Motor neuron (in vitro differentiated cells): ENCODE measurements around the gene SYTL1. TPM values are rescaled to one million over a fixed set of nuclear protein-coding genes. Genes with fewer than 3 reads are reported as not detected.
A peak's percentile ranks its signal among the peaks of the same experiment; 100 is the strongest.

Experiments used
- ATAC-seq, 8 experiments: fragments of 200-7000 bp; cut with Tn5 transposase; replicated peaks in 6 of 8; 2 replicates each; pipeline ENCODE4 v1.8.0; 2021; ENCODE audit warnings: mild to moderate bottlenecking in 8 of 8, moderate library complexity in 8 of 8
- H3K27ac ChIP-seq, 2 donors: fragments of 250-450 bp; sonication (Bioruptor Pico); 2 replicates each; pipeline ENCODE4 v1.9.0; 2021; ENCODE audit warnings: antibody characterized with exemption in 2 of 2, mild to moderate bottlenecking in 2 of 2, moderate library complexity in 1 of 2
- H3K4me1 ChIP-seq, 2 donors: fragments of 250-450 bp; sonication (Bioruptor Pico); replicated peaks in 1 of 2; 2 replicates each; pipeline ENCODE4 v1.6.1; 2021; ENCODE audit warnings: antibody characterized with exemption in 2 of 2, mild to moderate bottlenecking in 2 of 2, moderate library complexity in 1 of 2
- H3K4me3 ChIP-seq, 5 donors: fragments of 250-450 bp; sonication (Bioruptor Pico); 2 replicates each; pipeline ENCODE4 v1.9.0; 2021; ENCODE audit warnings: antibody characterized with exemption in 5 of 5, mild to moderate bottlenecking in 5 of 5, moderate library complexity in 4 of 5
- WGBS, 10 experiments: fragments of 450-650 bp; shearing (Covaris generic); methylation state at CpG; one replicate each; pipeline ENCODE4 v1.0.0; 2022; 5-methylcytosine and 5-hydroxymethylcytosine counted together
- in situ Hi-C, 9 experiments: fragments of 400-800 bp; cut with MboI; loops; one replicate each; pipeline ENCODE4 v1.15.0; 2021; ENCODE audit warnings: low sequenced_read_pairs in 9 of 9, low pct_unique_long_range_greater_than_20kb in 2 of 9; ENCODE audit not compliant: unreplicated experiment in 9 of 9
- total RNA-seq, 8 experiments: library from RNA; unstranded; fragments of 300-600 nt; gene quantifications; 2 replicates each; pipeline versions ENCODE4 v1.2.3 to v1.2.4, GENCODE V29; 2022

Gene SYTL1
- total RNA-seq, 8 experiments from 2014 or later, result 1.2 to 21.5 (median 3.2) TPM

GRCh38 chr1:27353629-27354028, 11.8 kb downstream of the SYTL1 start:
- in situ Hi-C loops, result no loop called here
- H3K4me1 ChIP-seq, result peaks cover 5 to 25% of the 10 kb centered on the region in 2 donors
- no peak for ATAC-seq
- H3K27ac ChIP-seq, result no peak overlapping the region
- WGBS, 10 experiments, result 86% methylated on average over 1 of the region's 3 CpGs; no CpG with 5 or more reads in 9 of the 10 experiments
- H3K4me3 ChIP-seq, result no peak overlapping the region

DNA sequence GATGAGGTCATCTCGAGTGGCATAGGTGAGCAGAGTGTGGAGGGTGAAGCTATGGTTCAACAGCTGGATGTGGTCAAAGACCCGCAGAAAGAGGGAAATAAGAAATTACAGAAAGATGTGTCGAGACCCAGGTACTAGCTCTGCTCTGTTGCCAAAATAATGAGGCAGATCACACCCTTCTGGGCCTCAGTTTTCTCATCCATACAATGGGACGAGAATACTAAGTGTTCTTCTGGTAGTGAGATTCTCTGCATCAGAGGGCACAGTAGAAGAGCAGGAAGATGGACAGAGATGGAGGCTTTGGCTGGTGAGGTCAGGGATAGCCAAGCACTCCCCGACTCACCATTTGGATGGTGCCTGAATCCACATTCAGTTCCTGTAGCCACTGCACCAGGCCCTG, 13.9 kb downstream of the SYTL1 start:
- H3K27ac ChIP-seq, result no peak overlapping the region
- ATAC-seq, result no peak
- in situ Hi-C loops, result no loop called here
- peaks cover 7 to 18% of the 10 kb centered on the region in 2 donors for H3K4me1 ChIP-seq
- WGBS, 10 experiments, result 40 to 100% (median 94%) methylated on average over 1 to 5 of the region's 5 CpGs; no CpG with 5 or more reads in 4 of the 10 experiments
- H3K4me3 ChIP-seq, result no peak overlapping the region

DNA sequence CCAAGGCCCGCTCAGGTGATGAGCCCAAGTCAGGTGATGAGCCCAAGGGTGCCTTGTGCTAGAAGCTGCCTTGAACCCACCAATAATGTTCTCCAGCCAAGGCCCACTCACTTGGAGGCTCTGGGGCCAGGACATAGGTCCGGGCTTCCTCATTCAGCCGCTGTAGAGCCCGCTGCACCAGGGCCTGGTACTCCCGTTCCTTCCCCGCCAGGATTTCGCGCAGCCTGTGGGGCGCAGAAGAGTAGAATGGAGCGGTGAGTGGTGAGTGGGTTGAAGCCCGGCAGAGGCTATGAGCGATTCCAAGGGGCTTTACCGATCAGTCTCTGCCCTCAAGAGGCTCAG, 14.4 kb downstream of the SYTL1 start:
- Histone ChIP-seq H3K4me1 (peaks cover 5 to 14% of the 10 kb centered on the region in 2 donors), H3K27ac (no peak overlapping the region), H3K4me3 (no peak overlapping the region)
- in situ Hi-C loops, result no loop called here
- ATAC-seq, result no peak
- WGBS, 10 experiments, result 80 to 100% (median 94%) methylated on average over 1 to 7 of the region's 13 CpGs; no CpG with 5 or more reads in 5 of the 10 experiments

GRCh38 chr1:27356619-27357280, 14.9 kb downstream of the SYTL1 start:
- in situ Hi-C loops, result no loop called here
- WGBS, 10 experiments, result 88 to 100% (median 100%) methylated on average over 1 to 3 of the region's 37 CpGs; no CpG with 5 or more reads in 7 of the 10 experiments
- no peak overlapping the region for H3K27ac ChIP-seq
- H3K4me1 ChIP-seq, result peaks cover 3 to 10% of the 10 kb centered on the region in 2 donors
- peak in 2 of 8 experiments; percentile 74 to 79 for ATAC-seq
- H3K4me3 ChIP-seq, result no peak overlapping the region

DNA sequence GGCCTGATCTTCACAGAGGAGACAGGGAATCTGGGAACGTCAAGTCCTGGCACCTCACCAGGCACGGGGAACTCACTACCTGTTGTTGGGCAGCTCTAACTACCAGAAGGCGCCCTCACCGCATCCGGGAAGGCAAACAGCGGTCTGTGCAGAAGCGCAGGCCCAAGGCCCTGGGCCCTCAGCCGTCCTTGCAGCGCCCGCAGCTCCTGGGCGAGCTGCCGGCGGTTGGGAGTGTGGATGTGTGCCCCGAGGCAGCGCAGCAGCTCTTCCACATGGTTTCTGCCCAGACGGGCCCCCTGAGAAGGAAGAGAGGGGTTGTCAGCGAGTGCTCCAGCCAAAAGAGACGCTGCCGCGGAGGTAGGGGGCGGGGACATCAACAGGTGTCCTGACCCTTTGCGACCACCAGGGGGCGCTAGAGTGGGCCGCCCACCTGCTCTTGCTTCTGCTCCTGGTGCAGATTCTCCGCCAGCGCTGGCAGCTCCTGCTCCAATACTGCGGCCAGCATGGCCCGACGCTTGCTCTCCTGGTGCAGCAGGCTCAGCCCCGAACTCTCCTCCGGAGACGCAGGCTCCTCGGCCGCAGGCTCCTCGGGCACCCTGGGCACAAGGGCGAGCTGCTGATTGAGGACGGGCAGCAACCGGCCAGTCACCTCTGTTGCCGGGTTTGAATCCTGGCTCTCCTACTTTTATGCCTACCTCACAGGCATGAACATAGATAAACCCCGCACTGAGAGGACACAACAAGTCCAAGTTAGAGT, 15.6 kb downstream of the SYTL1 start:
- Histone ChIP-seq H3K27ac (no peak overlapping the region), H3K4me1 (peaks cover 3 to 10% of the 10 kb centered on the region in 2 donors), H3K4me3 (no peak overlapping the region)
- WGBS, 10 experiments, result 7 to 92% (median 34%) methylated on average over 2 to 27 of the region's 40 CpGs; no CpG with 5 or more reads in 4 of the 10 experiments
- ATAC-seq, result peak in 7 of 8 experiments; percentile 10 to 74 (median 43)
- in situ Hi-C loops, result no loop called here

- 80 to 93% (median 88%) methylated on average over 1 to 15 of the region's 21 CpGs; no CpG with 5 or more reads in 6 of the 10 experiments for WGBS, 10 experiments
- Histone ChIP-seq H3K4me1 (peaks cover 3 to 10% of the 10 kb centered on the region in 2 donors), H3K27ac (no peak overlapping the region), H3K4me3 (no peak overlapping the region)
- in situ Hi-C loops, result no loop called here
- no peak for ATAC-seq
These were observed 16.5 kb downstream of the SYTL1 start for GRCh38 chr1:27358038-27358927.

- in situ Hi-C loops, result no loop called here
- ATAC-seq, result no peak
- WGBS, 10 experiments, result 80 to 100% (median 97%) methylated on average over 1 to 5 of the region's 5 CpGs; no CpG with 5 or more reads in 3 of the 10 experiments
These were observed 17.1 kb downstream of the SYTL1 start for GRCh38 chr1:27358928-27359313.

GRCh38 chr1:27359822-27360158, 18.0 kb downstream of the SYTL1 start:
- peaks cover 4 to 13% of the 10 kb centered on the region in 2 donors for H3K4me1 ChIP-seq

More at GRCh38 chr1:27358928-27359313, 17.1 kb downstream of the SYTL1 start:
- H3K27ac ChIP-seq, result no peak overlapping the region
- peaks cover 3 to 10% of the 10 kb centered on the region in 2 donors for H3K4me1 ChIP-seq
- no peak overlapping the region for H3K4me3 ChIP-seq

DNA sequence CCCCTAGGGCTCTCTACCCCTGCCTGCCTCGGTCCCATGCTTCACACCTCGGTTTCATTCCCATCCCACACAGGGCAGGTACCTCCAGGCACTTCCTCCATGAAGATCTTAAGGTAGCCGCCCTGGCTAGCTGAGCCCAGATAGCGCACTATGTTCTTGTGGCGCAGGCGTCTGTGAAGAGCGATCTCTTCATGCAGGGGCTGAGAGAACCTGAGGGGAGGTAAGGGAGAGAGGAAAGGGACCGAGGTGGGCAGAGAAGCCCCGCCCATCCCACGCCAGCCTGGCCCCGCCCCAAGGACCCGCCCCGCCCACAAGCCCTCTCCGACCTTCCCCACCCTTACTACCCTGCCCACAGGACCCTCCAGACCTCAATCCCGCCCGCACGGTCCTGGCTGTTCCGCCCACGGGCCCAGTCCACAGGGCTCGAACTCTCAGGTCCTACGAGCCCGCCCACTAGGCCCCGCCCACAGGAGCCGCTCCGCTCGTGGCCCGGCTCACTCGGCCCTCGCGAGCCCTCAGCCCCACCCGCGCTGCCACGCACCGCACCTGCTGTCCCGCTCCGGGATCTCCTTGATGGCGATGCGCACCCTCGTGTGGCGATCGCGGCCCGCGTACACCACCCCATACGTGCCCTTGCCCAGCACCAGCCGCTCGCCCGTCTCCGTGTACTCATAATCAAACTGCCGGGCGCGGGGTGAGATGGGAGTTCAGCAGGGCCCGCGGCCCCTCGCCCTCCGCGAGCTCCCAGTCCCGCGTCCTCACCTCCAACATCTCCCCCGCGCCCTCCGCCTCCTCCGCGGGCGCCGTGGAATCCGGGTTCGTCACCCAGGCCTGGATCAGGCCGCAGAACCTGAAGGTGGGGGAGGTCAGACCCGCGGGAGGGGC, 18.6 kb downstream of the SYTL1 start:
- peak in 5 of 8 experiments; percentile 2 to 45 (median 24) for ATAC-seq
- in situ Hi-C loops, result no loop called here
- WGBS, 10 experiments, result 15 to 98% (median 20%) methylated on average over 2 to 19 of the region's 71 CpGs; no CpG with 5 or more reads in 4 of the 10 experiments
- Histone ChIP-seq H3K4me3 (peak overlapping the region in 3 of 5 donors; percentile 8 to 17 (median 16)), H3K27ac (no peak overlapping the region), H3K4me1 (peaks cover 9 to 18% of the 10 kb centered on the region in 2 donors)

More at GRCh38 chr1:27359822-27360158, 18.0 kb downstream of the SYTL1 start:
- WGBS, 10 experiments, result 0 to 100% (median 59%) methylated on average over 1 to 8 of the region's 9 CpGs; no CpG with 5 or more reads in 5 of the 10 experiments
- no peak overlapping the region for H3K27ac ChIP-seq
- ATAC-seq, result peak in 1 of 8 experiments; percentile 0
- in situ Hi-C loops, result no loop called here
- H3K4me3 ChIP-seq, result peak overlapping the region in 1 of 5 donors; percentile 17

- no peak overlapping the region for H3K4me3 ChIP-seq
- WGBS, 10 experiments, result 68 to 100% (median 92%) methylated on average over 2 to 12 of the region's 21 CpGs; no CpG with 5 or more reads in 2 of the 10 experiments
- H3K27ac ChIP-seq, result no peak overlapping the region
- peaks cover 9 to 18% of the 10 kb centered on the region in 2 donors for H3K4me1 ChIP-seq
- in situ Hi-C loops, result no loop called here
- ATAC-seq, result no peak
These were observed 19.2 kb downstream of the SYTL1 start for GRCh38 chr1:27361044-27361402.

- Histone ChIP-seq H3K4me3 (no peak overlapping the region), H3K27ac (no peak overlapping the region), H3K4me1 (peaks cover 9 to 18% of the 10 kb centered on the region in 2 donors)
- in situ Hi-C loops, result no loop called here
- no peak for ATAC-seq
- 76 to 100% (median 87%) methylated on average over 1 to 4 of the region's 8 CpGs; no CpG with 5 or more reads in 5 of the 10 experiments for WGBS, 10 experiments
These were observed 19.7 kb downstream of the SYTL1 start for GRCh38 chr1:27361553-27361952.
